B cell (primary cell): Measurements from ENCODE around the gene PTPRM. TPM values are rescaled to one million over a fixed set of nuclear protein-coding genes. Genes with fewer than 3 reads are reported as not detected.

ENCODE experiments used
- ATAC-seq: fragments of 200-7000 bp; cut with Tn5 transposase; one replicate; pipeline ENCODE4 v1.10.0; 2021; ENCODE audit warnings: low read depth, mild to moderate bottlenecking, moderate number of reproducible peaks, moderate library complexity
- CTCF ChIA-PET: fragments of 350-600 bp; sonication (Branson Sonifier 250); formaldehyde crosslinking; loops from one replicate; lab custom pipeline; 2021; ENCODE audit warnings: antibody characterized with exemption, inconsistent platforms; lab: Charles Lee
- POLR2A ChIA-PET: fragments of 350-600 bp; sonication (Branson Sonifier 250); formaldehyde crosslinking; loops from one replicate; lab custom pipeline; 2021; ENCODE audit warnings: antibody characterized with exemption; lab: Charles Lee
- DNase-seq: peaks from one replicate; pipeline ENCODE4 v3.0.0; 2013
- H2AFZ ChIP-seq: 2 replicates; pipeline ENCODE4 v1.6.1; 2012; ENCODE audit warnings: mild to moderate bottlenecking, low read depth, low read length; ENCODE audit not compliant: insufficient read depth, poor library complexity, severe bottlenecking
- H3K27ac ChIP-seq, 2 donors: 1 replicate in 1 of 2; 2 replicates in 1 of 2; pipeline ENCODE4 v1.5.1; 2012 to 2013; ENCODE audit warnings: low read length in 2 of 2, mild to moderate bottlenecking in 2 of 2, moderate library complexity in 1 of 2
- H3K27me3 ChIP-seq, 4 experiments: fragments of 200-600 bp in 1 of 4; sonication (generic) in 1 of 4; replicated peaks in 1 of 4; 1 replicate in 2 of 4; 2 replicates in 2 of 4; pipeline versions ENCODE4 v1.6.1 to v1.7.0; 2013 to 2016; ENCODE audit warnings: low read length in 3 of 4, mild to moderate bottlenecking in 2 of 4, mixed read lengths in 1 of 4, moderate library complexity in 1 of 4; ENCODE audit not compliant: insufficient read depth in 4 of 4, control insufficient read depth in 3 of 4; ENCODE audit errors: control extremely low read depth in 1 of 4
- H3K36me3 ChIP-seq, 2 experiments: replicated peaks in 1 of 2; 1 replicate in 1 of 2; 2 replicates in 1 of 2; pipeline versions ENCODE4 v1.6.1 to v1.7.1; 2013; ENCODE audit warnings: low read length in 1 of 2; ENCODE audit not compliant: insufficient read depth in 2 of 2, control insufficient read depth in 1 of 2; ENCODE audit errors: control extremely low read depth in 1 of 2, extremely low read depth in 1 of 2
- H3K4me1 ChIP-seq, 2 donors: fragments of 200-600 bp in 1 of 2; sonication (generic) in 1 of 2; 1 replicate in 1 of 2; 2 replicates in 1 of 2; pipeline versions ENCODE4 v1.5.1 to v1.6.1; 2013 to 2017; ENCODE audit warnings: low read length in 2 of 2; ENCODE audit not compliant: control insufficient read depth in 2 of 2, insufficient read depth in 2 of 2
- H3K4me2 ChIP-seq: replicated peaks from 2 replicates; pipeline ENCODE3; 2012; ENCODE audit warnings: mild to moderate bottlenecking, low read depth, low read length; ENCODE audit not compliant: poor library complexity, severe bottlenecking
- H3K4me3 ChIP-seq, 5 experiments: fragments of 200-600 bp in 1 of 5; sonication (generic) in 1 of 5; 1 replicate in 3 of 5; 2 replicates in 2 of 5; pipeline versions ENCODE4 v1.5.1 to v1.7.0; 2011 to 2016; ENCODE audit warnings: low read length in 4 of 5, mild to moderate bottlenecking in 4 of 5, low read depth in 2 of 5, control low read depth in 1 of 5, moderate library complexity in 1 of 5; ENCODE audit not compliant: insufficient read depth in 1 of 5; ENCODE audit errors: control extremely low read depth in 1 of 5, extremely low read depth in 1 of 5
- H3K79me2 ChIP-seq: fragments of 200-600 bp; sonication (generic); one replicate; pipeline ENCODE4 v1.6.0; 2016; ENCODE audit warnings: low read length; ENCODE audit not compliant: control insufficient read depth, insufficient read depth
- H3K9ac ChIP-seq: fragments of 200-600 bp; sonication (generic); 2 replicates; pipeline ENCODE4 v1.6.1; 2017; ENCODE audit warnings: mild to moderate bottlenecking, low read length, moderate library complexity
- H3K9me3 ChIP-seq, 3 donors: one replicate each; pipeline versions ENCODE4 v1.6.1 to v1.7.1; 2013; ENCODE audit warnings: low read length in 2 of 3; ENCODE audit not compliant: control insufficient read depth in 2 of 3, insufficient read depth in 1 of 3; ENCODE audit errors: control extremely low read depth in 1 of 3
- H4K20me1 ChIP-seq: 2 replicates; pipeline ENCODE4 v1.6.0; 2012; ENCODE audit warnings: mild to moderate bottlenecking, low read length; ENCODE audit not compliant: insufficient read depth, control insufficient read depth, poor library complexity, severe bottlenecking
- H3K27ac Mint-ChIP-seq: one replicate; pipeline ENCODE4 v1.8.0; 2021; ENCODE audit warnings: mixed read lengths
- H3K27me3 Mint-ChIP-seq: one replicate; pipeline ENCODE4 v1.8.0; 2021; ENCODE audit warnings: mixed read lengths
- H3K4me1 Mint-ChIP-seq: one replicate; pipeline ENCODE4 v1.8.0; 2021; ENCODE audit warnings: mixed read lengths
- H3K4me3 Mint-ChIP-seq: one replicate; pipeline ENCODE4 v1.8.0; 2021; ENCODE audit warnings: mixed read lengths
- H3K9me3 Mint-ChIP-seq: one replicate; pipeline ENCODE4 v1.8.0; 2022; ENCODE audit warnings: mixed read lengths; ENCODE audit not compliant: insufficient read depth
- CTCF ChIP-seq: fragments of 200-600 bp; IDR thresholded peaks from one replicate; pipeline ENCODE4 v1.8.0; 2022; ENCODE audit warnings: antibody characterized with exemption, mild to moderate bottlenecking
- EZH2 ChIP-seq: IDR thresholded peaks from 2 replicates; pipeline ENCODE4 v1.6.1; 2012; ENCODE audit warnings: borderline replicate concordance, low read depth, mild to moderate bottlenecking, moderate library complexity, low read length; ENCODE audit not compliant: insufficient read depth, poor library complexity, severe bottlenecking
- WGBS: methylation state at CpG from one replicate; pipeline ENCODE4 v1.1.5; 2013; ENCODE audit warnings: missing lambda C conversion rate; ENCODE audit not compliant: insufficient coverage; 5-methylcytosine and 5-hydroxymethylcytosine counted together
- intact Hi-C: fragments of 100-400 bp; cut with micrococcal nuclease; formaldehyde crosslinking; loops from one replicate; pipeline ENCODE4 v1.10.0; 2022
- polyA plus RNA-seq: library from polyadenylated mRNA; depleted of rRNA; stranded (reverse); fragments of >200 nt; gene quantifications from 2 replicates; pipeline ENCODE4 v1.2.3, GENCODE V29; 2012
- total RNA-seq, 2 donors: library from RNA; stranded (reverse); fragments of 120-200 nt in 1 of 2; gene quantifications; 1 replicate in 1 of 2; 2 replicates in 1 of 2; pipeline versions ENCODE4 v1.2.3 to v1.2.4, GENCODE V29; 2013 to 2022

PTPRM gene
- total and polyA plus RNA-seq, 2 donors (not counting 1 experiment from before 2014, with no cell fraction given), result 0.20 to 0.89 TPM

GRCh38 chr18:7814754-7815315 is 247.7 kb downstream of the PTPRM start:
- H4K20me1 ChIP-seq, result no peaks in the 10 kb centered on the region

GRCh38 chr18:7815787-7816186 is 248.7 kb downstream of the PTPRM start:
- TF ChIP-seq EZH2 (no peak), CTCF (no peak)
- POLR2A ChIA-PET, result no interaction called here
- Mint-ChIP-seq H3K27ac (no peak overlapping the region), H3K4me3 (no peak overlapping the region), H3K4me1 (no peaks in the 10 kb centered on the region), H3K27me3 (no peaks in the 10 kb centered on the region), H3K9me3 (peaks cover 13% of the 10 kb centered on the region)
- WGBS, result 60% methylated on average over 1 of the region's 2 CpGs
- DNase-seq, result no peak
- no peaks in the 10 kb centered on the region for H3K4me1 ChIP-seq
- H4K20me1 ChIP-seq, result no peaks in the 10 kb centered on the region
- no peak overlapping the region for H2AFZ ChIP-seq
- no peak overlapping the region for H3K4me2 ChIP-seq
- H3K79me2 ChIP-seq, result no peaks in the 10 kb centered on the region
- CTCF ChIA-PET, result no interaction called here
- H3K27me3 ChIP-seq, result no peaks in the 10 kb centered on the region
- no peak overlapping the region for H3K9ac ChIP-seq
- no peak overlapping the region for H3K27ac ChIP-seq
- no peak for ATAC-seq
- H3K36me3 ChIP-seq, result no peaks in the 10 kb centered on the region
- intact Hi-C loops, result no loop called here
- peaks cover 1 to 18% (median 18%) of the 10 kb centered on the region in 3 donors for H3K9me3 ChIP-seq
- no peak overlapping the region for H3K4me3 ChIP-seq

More at GRCh38 chr18:7814754-7815315, 247.7 kb downstream of the PTPRM start:
- intact Hi-C loops, result no loop called here
- H3K4me3 Mint-ChIP-seq, result no peak overlapping the region
- Histone ChIP-seq H3K9ac (no peak overlapping the region), H3K27ac (no peak overlapping the region), H3K79me2 (no peaks in the 10 kb centered on the region), H2AFZ (no peak overlapping the region), H3K4me3 (no peak overlapping the region), H3K36me3 (no peaks in the 10 kb centered on the region), H3K27me3 (no peaks in the 10 kb centered on the region), H3K9me3 (peaks cover 1 to 18% (median 14%) of the 10 kb centered on the region in 3 donors), H3K4me1 (no peaks in the 10 kb centered on the region), H3K4me2 (no peak overlapping the region)
- WGBS, result no CpG with 5 or more reads among the region's 5 CpGs
- TF ChIP-seq CTCF (no peak), EZH2 (no peak)
- no peak overlapping the region for H3K27ac Mint-ChIP-seq
- no peak for ATAC-seq
- no peak for DNase-seq
- CTCF ChIA-PET, result no interaction called here
- no peaks in the 10 kb centered on the region for H3K4me1 Mint-ChIP-seq
- H3K9me3 Mint-ChIP-seq, result peaks cover 13% of the 10 kb centered on the region
- no peaks in the 10 kb centered on the region for H3K27me3 Mint-ChIP-seq
- POLR2A ChIA-PET, result no interaction called here
